MM.1S (cell line): ENCODE measurements around the gene PHACTR4.
"Not testable (repeated sequence)": the region's sequence is repeated elsewhere in the genome, so short reads cannot be mapped to it uniquely, and the experiment has no call there.

Experiments used
- DNase-seq: peaks from one replicate; pipeline ENCODE4 v3.0.0-alpha.2; 2015
- H2AFZ ChIP-seq: fragments of 300-600 bp; sonication (generic); 2 replicates; pipeline ENCODE4 v1.6.0; 2016; ENCODE audit warnings: antibody characterized with exemption, low read length
- H3F3A ChIP-seq: fragments of 300-600 bp; sonication (generic); 2 replicates; pipeline ENCODE4 v1.6.1; 2016; ENCODE audit warnings: mild to moderate bottlenecking, antibody characterized with exemption, low read length, moderate library complexity, mixed read lengths; ENCODE audit not compliant: insufficient read depth
- H3K27ac ChIP-seq: fragments of 300-600 bp; sonication (generic); 2 replicates; pipeline ENCODE4 v1.5.1; 2016; ENCODE audit warnings: mild to moderate bottlenecking, low read length
- H3K27me3 ChIP-seq: fragments of 300-600 bp; sonication (generic); replicated peaks from 2 replicates; pipeline ENCODE4 v1.6.0; 2016; ENCODE audit warnings: low read length; ENCODE audit not compliant: insufficient read depth
- H3K36me3 ChIP-seq: fragments of 300-600 bp; sonication (generic); replicated peaks from 2 replicates; pipeline ENCODE4 v1.6.1; 2016; ENCODE audit warnings: mild to moderate bottlenecking, low read length, mixed read lengths; ENCODE audit not compliant: insufficient read depth
- H3K4me1 ChIP-seq: fragments of 300-600 bp; sonication (generic); 2 replicates; pipeline ENCODE4 v1.6.1; 2016; ENCODE audit warnings: low read length, mixed read lengths
- H3K4me2 ChIP-seq: fragments of 300-600 bp; sonication (generic); 2 replicates; pipeline ENCODE4 v1.6.0; 2016; ENCODE audit warnings: low read depth, low read length
- H3K4me3 ChIP-seq: fragments of 300-600 bp; sonication (generic); 2 replicates; pipeline ENCODE4 v1.5.1; 2016; ENCODE audit warnings: low read length, mixed read lengths
- H3K79me2 ChIP-seq: fragments of 300-600 bp; sonication (generic); 2 replicates; pipeline ENCODE4 v1.6.1; 2016; ENCODE audit warnings: mixed run types, low read length, mixed read lengths
- H3K9ac ChIP-seq: fragments of 300-600 bp; sonication (generic); 2 replicates; pipeline ENCODE4 v1.6.1; 2016; ENCODE audit warnings: low read length, mixed read lengths
- H3K9me2 ChIP-seq: fragments of 300-600 bp; sonication (generic); replicated peaks from 2 replicates; pipeline ENCODE4 v1.6.1; 2016; ENCODE audit warnings: mild to moderate bottlenecking, low read length, mixed read lengths; ENCODE audit not compliant: insufficient read depth
- H3K9me3 ChIP-seq: fragments of 300-600 bp; sonication (generic); replicated peaks from 2 replicates; pipeline ENCODE4 v1.6.1; 2016; ENCODE audit warnings: mild to moderate bottlenecking, low read length, mixed read lengths; ENCODE audit not compliant: insufficient read depth
- H4K20me1 ChIP-seq: fragments of 300-600 bp; sonication (generic); 2 replicates; pipeline ENCODE4 v1.6.1; 2016; ENCODE audit warnings: mild to moderate bottlenecking, low read length, moderate library complexity, mixed read lengths; ENCODE audit not compliant: insufficient read depth
- EZH2 ChIP-seq: fragments of 300-600 bp; sonication (generic); optimal IDR thresholded peaks from 2 replicates; pipeline ENCODE3; 2017; ENCODE audit warnings: low read depth, mild to moderate bottlenecking, antibody characterized with exemption, low read length, mixed read lengths
- EZH2phosphoT487 ChIP-seq: fragments of 300-600 bp; sonication (generic); IDR thresholded peaks from 2 replicates; pipeline ENCODE4 v1.6.1; 2018; ENCODE audit warnings: antibody characterized with exemption, low read length
- TF ChIP-seq, protein P1 (sequence below): fragments of 300-600 bp; sonication (generic); IDR thresholded peaks from 2 replicates; pipeline ENCODE4 v1.5.1; 2016; ENCODE audit warnings: antibody characterized with exemption, low read length, mixed read lengths

Gene PHACTR4

DNA sequence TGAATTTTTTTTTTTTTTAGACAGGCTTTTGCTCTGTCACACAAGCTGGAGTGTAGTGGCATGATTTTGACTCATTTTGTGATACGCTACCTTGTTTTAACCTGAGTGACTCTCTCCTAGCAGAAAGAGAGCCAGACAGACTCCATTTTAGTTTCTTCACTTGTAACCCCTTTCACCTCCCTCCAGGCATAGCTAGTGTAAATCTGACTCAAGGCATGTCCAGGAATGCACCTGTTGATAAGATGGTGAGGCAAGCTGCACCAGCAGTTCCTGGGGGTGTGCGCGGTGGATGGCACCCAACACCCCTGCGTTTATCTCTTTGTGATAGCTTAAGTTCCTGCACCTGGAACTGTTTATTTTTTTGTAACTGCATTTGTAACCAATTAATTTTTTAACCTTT is 4.7 kb upstream of the PHACTR4 start:
- Histone ChIP-seq H3K79me2 (peaks cover under 1% of the 10 kb centered on the region; the same call in 1 of the 2 replicates), H3K9me3 (no peaks in the 10 kb centered on the region), H3K27me3 (no peaks in the 10 kb centered on the region), H3K4me2 (no peak overlapping the region), H4K20me1 (no peaks in the 10 kb centered on the region), H3K9me2 (no peaks in the 10 kb centered on the region), H3K36me3 (no peaks in the 10 kb centered on the region), H3K4me3 (no peak overlapping the region), H3K9ac (no peak overlapping the region), H3K4me1 (0 out of 2 replicates have a peak, but pooled peaks cover 4% of the 10 kb centered on the region), H3K27ac (no peak overlapping the region), H2AFZ (no peak overlapping the region), H3F3A (no peaks in the 10 kb centered on the region)
- TF ChIP-seq, protein P1, sequence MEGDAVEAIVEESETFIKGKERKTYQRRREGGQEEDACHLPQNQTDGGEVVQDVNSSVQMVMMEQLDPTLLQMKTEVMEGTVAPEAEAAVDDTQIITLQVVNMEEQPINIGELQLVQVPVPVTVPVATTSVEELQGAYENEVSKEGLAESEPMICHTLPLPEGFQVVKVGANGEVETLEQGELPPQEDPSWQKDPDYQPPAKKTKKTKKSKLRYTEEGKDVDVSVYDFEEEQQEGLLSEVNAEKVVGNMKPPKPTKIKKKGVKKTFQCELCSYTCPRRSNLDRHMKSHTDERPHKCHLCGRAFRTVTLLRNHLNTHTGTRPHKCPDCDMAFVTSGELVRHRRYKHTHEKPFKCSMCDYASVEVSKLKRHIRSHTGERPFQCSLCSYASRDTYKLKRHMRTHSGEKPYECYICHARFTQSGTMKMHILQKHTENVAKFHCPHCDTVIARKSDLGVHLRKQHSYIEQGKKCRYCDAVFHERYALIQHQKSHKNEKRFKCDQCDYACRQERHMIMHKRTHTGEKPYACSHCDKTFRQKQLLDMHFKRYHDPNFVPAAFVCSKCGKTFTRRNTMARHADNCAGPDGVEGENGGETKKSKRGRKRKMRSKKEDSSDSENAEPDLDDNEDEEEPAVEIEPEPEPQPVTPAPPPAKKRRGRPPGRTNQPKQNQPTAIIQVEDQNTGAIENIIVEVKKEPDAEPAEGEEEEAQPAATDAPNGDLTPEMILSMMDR = no peak
- DNase-seq = no peak

DNA sequence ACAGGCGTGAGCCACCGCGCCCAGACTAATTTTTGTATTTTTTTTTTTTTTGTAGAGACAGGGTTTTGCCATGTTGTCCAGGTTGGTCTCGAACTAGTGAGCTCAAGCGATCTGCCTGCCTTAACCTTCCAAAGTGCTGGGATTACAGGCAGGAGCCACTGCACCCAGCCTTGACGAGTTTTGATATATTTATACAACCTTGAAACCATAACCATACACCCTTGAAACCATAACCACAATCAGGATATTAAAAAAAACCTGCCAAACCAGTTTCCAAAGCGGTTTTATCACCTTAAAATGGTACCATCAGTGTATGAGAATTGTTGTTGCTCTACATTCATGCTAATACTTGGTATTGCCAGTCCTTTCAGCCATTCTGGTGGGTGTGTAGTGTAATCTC is 3.7 kb upstream of the PHACTR4 start:
- Histone ChIP-seq H3K79me2 (peaks cover 10% of the 10 kb centered on the region), H3K9me3 (no peaks in the 10 kb centered on the region), H3K27ac (no peak overlapping the region), H3K27me3 (no peaks in the 10 kb centered on the region), H3K4me1 (peaks cover 8% of the 10 kb centered on the region; the same call in 1 of the 2 replicates), H3K36me3 (no peaks in the 10 kb centered on the region), H4K20me1 (no peaks in the 10 kb centered on the region), H3K9ac (no peak overlapping the region), H3F3A (no peaks in the 10 kb centered on the region; the same call in 1 of the 2 replicates), H2AFZ (no peak overlapping the region), H3K4me3 (no peak overlapping the region), H3K9me2 (no peaks in the 10 kb centered on the region), H3K4me2 (no peak overlapping the region)
- TF ChIP-seq EZH2 = no peak
- no peak for TF ChIP-seq EZH2phosphoT487
- TF ChIP-seq, protein P1 = no peak
- DNase-seq = no peak

DNA sequence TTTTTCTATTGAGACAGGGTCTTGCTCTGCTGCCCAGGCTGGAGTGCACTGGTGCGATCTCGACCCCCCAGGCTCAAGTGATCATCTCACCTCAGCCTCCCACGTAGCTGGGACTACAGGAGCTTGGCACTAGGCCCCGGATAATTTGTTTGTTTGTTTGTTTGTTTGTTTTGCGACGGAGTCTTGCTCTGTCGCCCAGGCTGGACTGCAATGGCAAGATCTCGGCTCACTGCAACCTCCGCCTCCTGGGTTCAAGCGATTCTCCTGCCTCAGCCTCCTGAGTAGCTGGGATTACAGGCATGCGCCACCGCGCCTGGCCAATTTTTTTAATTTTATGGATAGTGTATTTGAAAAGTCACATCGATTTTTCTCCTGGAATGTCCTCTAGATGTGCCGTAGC is 932 bp upstream of the PHACTR4 start:
- H4K20me1 ChIP-seq, H3K27me3 ChIP-seq, DNase-seq, H3K9me3 ChIP-seq, H2AFZ ChIP-seq, H3K4me1 ChIP-seq, H3F3A ChIP-seq, H3K9me2 ChIP-seq, H3K4me3 ChIP-seq, H3K4me2 ChIP-seq, H3K9ac ChIP-seq, H3K36me3 ChIP-seq, H3K27ac ChIP-seq: not testable (repeated sequence)
- peaks cover 33% of the 10 kb centered on the region for H3K79me2 ChIP-seq

DNA sequence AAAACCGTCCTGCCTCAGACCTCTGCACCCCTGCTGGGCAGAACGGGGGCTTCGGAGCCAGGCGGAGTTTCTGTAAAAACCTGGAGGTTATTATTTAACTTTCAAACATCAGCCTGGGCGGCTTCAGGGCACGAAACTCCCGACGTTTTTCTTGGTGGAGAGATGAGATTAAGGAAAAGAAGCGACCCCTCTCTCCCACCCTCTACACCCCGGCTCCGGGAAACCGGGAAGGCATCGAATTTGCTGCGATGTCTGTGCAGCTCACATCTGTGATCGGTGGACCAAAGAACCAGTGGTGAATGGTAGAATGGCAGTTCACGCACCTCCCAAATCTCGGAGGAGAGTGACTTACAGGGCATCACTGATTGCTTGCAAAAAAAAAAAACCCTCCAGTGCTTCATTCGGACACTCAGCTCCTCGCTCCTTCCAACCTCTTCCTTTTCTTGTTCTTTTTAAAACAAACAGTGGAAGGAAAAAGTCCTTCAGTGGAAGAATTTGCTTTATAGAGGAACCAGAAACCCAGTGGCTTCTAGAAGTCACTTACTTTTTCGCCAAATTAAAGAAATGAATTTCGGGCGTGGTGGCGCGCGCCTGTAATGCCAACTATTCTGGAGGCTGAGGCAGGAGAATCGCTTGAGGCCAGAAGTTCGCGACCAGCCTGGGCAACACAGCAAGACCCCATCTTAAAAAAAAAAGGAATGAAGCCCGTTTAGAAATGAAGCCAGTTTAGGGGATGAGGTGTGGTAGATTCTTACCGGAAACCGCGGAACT is 884 bp downstream of the PHACTR4 start:
- peak overlapping the region; percentile 82 for H3K4me3 ChIP-seq
- peak overlapping the region; percentile 64 for H3K4me2 ChIP-seq
- H3K27me3 ChIP-seq = no peaks in the 10 kb centered on the region
- no peak for TF ChIP-seq EZH2phosphoT487
- TF ChIP-seq, protein P1 = no peak; the same call in 1 of the 2 replicates
- no peak for TF ChIP-seq EZH2
- peak overlapping the region; percentile 89 for H2AFZ ChIP-seq
- H4K20me1 ChIP-seq = no peaks in the 10 kb centered on the region
- H3F3A ChIP-seq = no peaks in the 10 kb centered on the region; the same call in 1 of the 2 replicates
- peak; percentile 56 for DNase-seq
- H3K27ac ChIP-seq = peak overlapping the region; percentile 70; the same call in 1 of the 2 replicates
- H3K79me2 ChIP-seq = peaks cover 49% of the 10 kb centered on the region
- H3K36me3 ChIP-seq = no peaks in the 10 kb centered on the region
- H3K9me2 ChIP-seq = no peaks in the 10 kb centered on the region
- peak overlapping the region; percentile 82 for H3K9ac ChIP-seq
- peaks cover 9% of the 10 kb centered on the region; the same call in 1 of the 2 replicates for H3K4me1 ChIP-seq
- no peaks in the 10 kb centered on the region for H3K9me3 ChIP-seq
